ENCODE results near the gene CWC22. TPM values are rescaled to one million over a fixed set of nuclear protein-coding genes. Genes with fewer than 3 reads are reported as not detected.
A peak's percentile ranks its signal among the peaks of the same experiment; 100 is the strongest.
"Not testable (repeated sequence)": the region's sequence is repeated elsewhere in the genome, so short reads cannot be mapped to it uniquely, and the experiment has no call there.

The CWC22 gene
- total RNA-seq, result 14.0 to 19.0 TPM (median 14.2 TPM) in 3 replicates
- long read RNA-seq, transcript CWC22-201 (20 exons, 2,392 nt), result major isoform, 15 of 23 reads
- long read RNA-seq, partial matches to known transcripts, result 6 of 23 reads
- long read RNA-seq, other reads (novel, unspliced or antisense), result 2 of 23 reads

DNA sequence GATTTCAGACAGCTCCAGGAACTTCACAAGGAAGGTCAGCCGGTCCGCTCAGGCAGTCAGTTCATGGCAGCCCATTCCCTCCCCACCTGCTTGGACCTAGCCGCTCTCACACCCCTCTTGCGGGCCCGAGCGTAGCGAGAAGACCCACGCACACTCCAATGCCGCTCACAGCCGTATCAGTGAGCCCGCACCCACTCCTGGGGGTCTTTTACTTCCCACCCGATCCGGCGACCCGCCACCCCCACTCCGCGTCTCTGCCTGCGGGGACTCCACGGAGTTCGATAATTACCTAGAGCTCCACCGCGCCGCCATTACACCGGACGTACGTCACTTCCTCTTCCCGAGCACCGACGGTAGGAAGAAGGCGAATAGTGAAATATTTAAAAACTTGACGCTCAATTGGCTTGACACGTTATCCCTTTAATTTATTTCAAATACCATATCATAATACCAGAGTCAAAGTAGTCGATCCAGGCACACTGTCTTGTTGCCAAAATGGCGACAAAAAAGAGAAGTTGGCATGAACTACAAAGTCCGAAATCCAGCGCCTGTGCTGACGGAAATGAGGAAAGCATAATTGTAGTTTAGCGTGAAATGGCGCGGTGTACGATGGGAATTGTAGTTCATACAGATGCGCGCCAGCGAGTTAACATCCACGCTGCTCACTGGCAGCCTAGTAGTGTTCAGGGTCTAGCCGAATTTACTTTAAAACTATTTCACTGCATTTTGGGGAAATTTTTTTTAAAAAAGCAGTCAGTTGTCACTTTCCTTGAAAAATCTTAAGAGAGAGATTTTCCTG is at the start of gene CWC22:
CWC22 (minus strand) TSS at position 517 of the 799 bp plus-strand sequence. CDS start 13,956 bp downstream, outside the sequence.
- Mint-ChIP-seq H3K27me3 (ENCODE audit: low read depth) (no peaks in the 10 kb centered on the region), H3K9me3 (ENCODE audit: low read depth) (no peaks in the 10 kb centered on the region), H3K4me3 (ENCODE audit: unreplicated experiment) (peak within 1 kb of the TSS; percentile 86), H3K4me1 (ENCODE audit: low read depth) (peaks cover 24% of the 10 kb centered on the region), H3K36me3 (ENCODE audit: low read depth) (no peaks in the 10 kb centered on the region), H3K27ac (ENCODE audit: unreplicated experiment) (peak within 1 kb of the TSS; percentile 99)
- TF ChIP-seq, protein P1, sequence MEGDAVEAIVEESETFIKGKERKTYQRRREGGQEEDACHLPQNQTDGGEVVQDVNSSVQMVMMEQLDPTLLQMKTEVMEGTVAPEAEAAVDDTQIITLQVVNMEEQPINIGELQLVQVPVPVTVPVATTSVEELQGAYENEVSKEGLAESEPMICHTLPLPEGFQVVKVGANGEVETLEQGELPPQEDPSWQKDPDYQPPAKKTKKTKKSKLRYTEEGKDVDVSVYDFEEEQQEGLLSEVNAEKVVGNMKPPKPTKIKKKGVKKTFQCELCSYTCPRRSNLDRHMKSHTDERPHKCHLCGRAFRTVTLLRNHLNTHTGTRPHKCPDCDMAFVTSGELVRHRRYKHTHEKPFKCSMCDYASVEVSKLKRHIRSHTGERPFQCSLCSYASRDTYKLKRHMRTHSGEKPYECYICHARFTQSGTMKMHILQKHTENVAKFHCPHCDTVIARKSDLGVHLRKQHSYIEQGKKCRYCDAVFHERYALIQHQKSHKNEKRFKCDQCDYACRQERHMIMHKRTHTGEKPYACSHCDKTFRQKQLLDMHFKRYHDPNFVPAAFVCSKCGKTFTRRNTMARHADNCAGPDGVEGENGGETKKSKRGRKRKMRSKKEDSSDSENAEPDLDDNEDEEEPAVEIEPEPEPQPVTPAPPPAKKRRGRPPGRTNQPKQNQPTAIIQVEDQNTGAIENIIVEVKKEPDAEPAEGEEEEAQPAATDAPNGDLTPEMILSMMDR (IDR thresholded peaks at IDR 0.05), result no peak
- DNase-seq (ENCODE audit: low spot score), result peak; percentile 90

GRCh38 chr2:180056367-180057118 is 49.4 kb upstream of the CWC22 start:
- H3K9me3 Mint-ChIP-seq (ENCODE audit: low read depth), result peaks cover 8% of the 10 kb centered on the region
- H3K27ac Mint-ChIP-seq (ENCODE audit: unreplicated experiment), result peak overlapping the region; percentile 55
- H3K4me1 Mint-ChIP-seq (ENCODE audit: low read depth), result peaks cover 15% of the 10 kb centered on the region
- no peaks in the 10 kb centered on the region for H3K27me3 Mint-ChIP-seq (ENCODE audit: low read depth)
- peaks cover 2% of the 10 kb centered on the region for H3K36me3 Mint-ChIP-seq (ENCODE audit: low read depth)
- TF ChIP-seq, protein P1 (IDR thresholded peaks at IDR 0.05), result no peak
- DNase-seq (ENCODE audit: low spot score), result no peak
- H3K4me3 Mint-ChIP-seq (ENCODE audit: unreplicated experiment), result peak overlapping the region; percentile 52

DNA sequence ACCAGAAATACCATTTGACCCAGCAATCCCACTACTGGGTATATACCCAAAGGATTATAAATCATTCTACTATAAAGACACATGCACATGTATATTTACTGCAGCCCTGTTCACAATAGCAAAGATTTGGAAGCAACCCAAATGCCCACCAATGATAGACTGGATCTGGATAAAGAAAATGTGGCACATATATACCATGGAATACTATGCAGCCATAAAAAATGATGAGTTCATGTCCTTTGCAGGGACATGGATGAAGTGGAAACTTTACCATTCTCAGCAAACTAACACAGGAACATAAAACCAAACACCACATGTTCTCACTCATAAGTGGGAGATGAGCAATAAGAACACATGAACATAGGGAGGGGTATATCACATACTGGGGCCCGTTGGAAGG is 47.5 kb upstream of the CWC22 start:
- not testable (repeated sequence) for H3K27ac Mint-ChIP-seq (ENCODE audit: unreplicated experiment); H3K4me3 Mint-ChIP-seq (ENCODE audit: unreplicated experiment); H3K27me3 Mint-ChIP-seq (ENCODE audit: low read depth); H3K36me3 Mint-ChIP-seq (ENCODE audit: low read depth); DNase-seq (ENCODE audit: low spot score); H3K9me3 Mint-ChIP-seq (ENCODE audit: low read depth)
- peaks cover 21% of the 10 kb centered on the region for H3K4me1 Mint-ChIP-seq (ENCODE audit: low read depth)

GRCh38 chr2:180050246-180050645 is 43.1 kb upstream of the CWC22 start:
- DNase-seq (ENCODE audit: low spot score), result no peak
- TF ChIP-seq, protein P1 (IDR thresholded peaks at IDR 0.05), result no peak
- H3K4me1 Mint-ChIP-seq (ENCODE audit: low read depth), result peaks cover 48% of the 10 kb centered on the region
- no peak overlapping the region for H3K27ac Mint-ChIP-seq (ENCODE audit: unreplicated experiment)
- H3K27me3 Mint-ChIP-seq (ENCODE audit: low read depth), result no peaks in the 10 kb centered on the region
- peaks cover 8% of the 10 kb centered on the region for H3K36me3 Mint-ChIP-seq (ENCODE audit: low read depth)
- peaks cover 18% of the 10 kb centered on the region for H3K9me3 Mint-ChIP-seq (ENCODE audit: low read depth)
- no peak overlapping the region for H3K4me3 Mint-ChIP-seq (ENCODE audit: unreplicated experiment)

DNA sequence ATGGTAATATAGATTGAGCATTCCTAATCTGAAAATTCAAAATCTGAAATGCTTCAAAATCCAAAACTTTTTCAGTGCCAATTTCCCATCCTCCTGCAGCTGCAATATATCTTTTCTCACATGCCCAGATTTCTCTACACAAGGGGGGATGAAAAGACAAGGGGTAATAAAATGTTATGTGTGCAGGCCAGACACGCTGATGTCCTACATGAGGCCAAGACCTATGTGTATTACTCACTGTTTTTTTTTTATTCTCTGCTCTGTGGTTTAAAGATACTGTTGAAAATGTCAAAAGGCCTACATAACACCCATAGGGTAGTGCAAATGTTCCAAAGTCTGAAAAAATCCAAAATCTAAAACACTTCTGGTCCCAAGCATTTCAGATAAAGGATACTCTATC is 41.2 kb upstream of the CWC22 start:
- DNase-seq (ENCODE audit: low spot score), result no peak
- Mint-ChIP-seq H3K9me3 (ENCODE audit: low read depth) (peaks cover 13% of the 10 kb centered on the region), H3K4me3 (ENCODE audit: unreplicated experiment) (no peak overlapping the region)

More for the DNA sequence above, 41.2 kb upstream of the CWC22 start:
- Mint-ChIP-seq H3K27ac (ENCODE audit: unreplicated experiment) (peak overlapping the region; percentile 95), H3K27me3 (ENCODE audit: low read depth) (no peaks in the 10 kb centered on the region), H3K36me3 (ENCODE audit: low read depth) (peaks cover 8% of the 10 kb centered on the region), H3K4me1 (ENCODE audit: low read depth) (peaks cover 59% of the 10 kb centered on the region)
- TF ChIP-seq, protein P1 (IDR thresholded peaks at IDR 0.05), result no peak

Measured in chondrocyte (in vitro differentiated cells).